SU-DHL-6 (cell line): ENCODE measurements around the gene CASD1.

Experiments used
- H2AFZ ChIP-seq: fragments of 200-600 bp; sonication (generic); 2 replicates; pipeline ENCODE4 v1.6.1; 2014; ENCODE audit warnings: low read depth, mild to moderate bottlenecking, moderate library complexity, mixed read lengths, antibody characterized with exemption, low read length; ENCODE audit not compliant: severe bottlenecking
- H3F3A ChIP-seq: fragments of 200-600 bp; shearing (Covaris generic); 2 replicates; pipeline ENCODE4 v1.6.0; 2016; ENCODE audit warnings: antibody characterized with exemption, mild to moderate bottlenecking; ENCODE audit not compliant: insufficient read depth
- H3K27ac ChIP-seq: fragments of 200-600 bp; sonication (generic); 2 replicates; pipeline ENCODE4 v1.5.1; 2016; ENCODE audit warnings: low read depth, mild to moderate bottlenecking, low read length, moderate library complexity, mixed read lengths
- H3K27me3 ChIP-seq: fragments of 200-600 bp; sonication (generic), shearing (Covaris generic); 2 replicates; pipeline ENCODE4 v1.6.0; 2014; ENCODE audit warnings: mild to moderate bottlenecking, low read length
- H3K36me3 ChIP-seq: fragments of 200-600 bp; sonication (generic); 2 replicates; pipeline ENCODE4 v1.6.1; 2014; ENCODE audit warnings: mild to moderate bottlenecking, low read length, mixed read lengths
- H3K4me2 ChIP-seq: fragments of 300-600, 200-600 bp; shearing (Covaris generic), sonication (generic); 2 replicates; pipeline ENCODE4 v1.6.0; 2014; ENCODE audit warnings: low read length, low read depth, mild to moderate bottlenecking; ENCODE audit not compliant: poor library complexity, severe bottlenecking
- H3K4me3 ChIP-seq: fragments of 200-600 bp; sonication (generic); 2 replicates; pipeline ENCODE4 v1.5.1; 2014; ENCODE audit warnings: antibody characterized with exemption, low read length, mild to moderate bottlenecking, mixed read lengths; ENCODE audit not compliant: insufficient read depth, poor library complexity, severe bottlenecking
- H3K79me2 ChIP-seq: fragments of 200-600 bp; sonication (generic); 2 replicates; pipeline ENCODE4 v1.6.1; 2014; ENCODE audit warnings: mild to moderate bottlenecking, low read length, moderate library complexity; ENCODE audit not compliant: insufficient read depth
- H3K9ac ChIP-seq: fragments of 200-600 bp; sonication (generic); 2 replicates; pipeline ENCODE4 v1.7.0; 2014; ENCODE audit warnings: mild to moderate bottlenecking, low read length
- H3K9me2 ChIP-seq: fragments of 200-600 bp; sonication (generic); replicated peaks from 2 replicates; pipeline ENCODE4 v1.6.1; 2014; ENCODE audit warnings: low read length; ENCODE audit not compliant: insufficient read depth
- H3K9me3 ChIP-seq: fragments of 200-600 bp; sonication (generic); 2 replicates; pipeline ENCODE4 v1.6.1; 2014; ENCODE audit warnings: low read length, mixed read lengths; ENCODE audit not compliant: insufficient read depth
- H4K20me1 ChIP-seq: fragments of 200-600 bp; sonication (generic); 2 replicates; pipeline ENCODE4 v1.6.1; 2014; ENCODE audit warnings: low read depth, mild to moderate bottlenecking, antibody characterized with exemption, low read length, moderate library complexity, mixed read lengths
- EZH2phosphoT487 ChIP-seq: fragments of 200-600 bp; sonication (generic), shearing (Covaris generic); conservative IDR thresholded peaks from 2 replicates; pipeline ENCODE4 v1.6.1; 2018; ENCODE audit warnings: mild to moderate bottlenecking, antibody characterized with exemption, low read length, moderate library complexity, mixed read lengths
- TF ChIP-seq, protein P1 (sequence below): fragments of 200-600 bp; sonication (generic); IDR thresholded peaks from one replicate; pipeline ENCODE4 v1.5.1; 2017; ENCODE audit warnings: antibody characterized with exemption, mild to moderate bottlenecking, low read length, moderate library complexity; ENCODE audit not compliant: insufficient read depth, poor library complexity, severe bottlenecking

Gene CASD1

DNA sequence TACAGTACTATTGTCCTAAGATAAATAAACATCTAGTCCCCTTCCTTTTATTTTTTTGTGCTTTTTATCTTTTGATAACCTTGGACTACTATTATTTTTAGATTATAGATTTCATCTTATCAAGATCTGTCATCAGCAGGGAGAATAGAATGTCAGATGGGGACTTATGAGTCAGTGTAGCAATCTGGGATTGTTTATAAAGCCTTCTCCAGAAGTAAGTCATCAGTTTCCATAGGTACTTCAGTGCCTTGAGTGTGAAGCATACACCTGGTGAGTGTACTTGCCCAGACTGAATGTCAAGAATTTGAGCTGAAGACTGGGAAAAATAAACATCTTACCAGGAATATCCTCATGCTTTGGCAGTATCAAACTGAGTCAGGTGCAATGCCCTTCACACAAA, 2.1 kb downstream of the CASD1 start:
- Histone ChIP-seq H3K27ac (no peak overlapping the region), H3K36me3 (peaks cover 3% of the 10 kb centered on the region; the same call in 1 of the 2 replicates), H3K9ac (no peak overlapping the region), H3K9me2 (no peaks in the 10 kb centered on the region), H3F3A (peaks cover 19% of the 10 kb centered on the region), H4K20me1 (peaks cover 13% of the 10 kb centered on the region; the same call in 1 of the 2 replicates), H3K27me3 (0 out of 2 replicates have a peak, but pooled peaks cover 3% of the 10 kb centered on the region), H3K79me2 (peaks cover 14% of the 10 kb centered on the region; the same call in 1 of the 2 replicates), H3K4me2 (peak overlapping the region; percentile 75), H3K4me3 (no peak overlapping the region), H3K9me3 (no peaks in the 10 kb centered on the region), H2AFZ (no peak overlapping the region)
- TF ChIP-seq EZH2phosphoT487 = no peak
- TF ChIP-seq, protein P1, sequence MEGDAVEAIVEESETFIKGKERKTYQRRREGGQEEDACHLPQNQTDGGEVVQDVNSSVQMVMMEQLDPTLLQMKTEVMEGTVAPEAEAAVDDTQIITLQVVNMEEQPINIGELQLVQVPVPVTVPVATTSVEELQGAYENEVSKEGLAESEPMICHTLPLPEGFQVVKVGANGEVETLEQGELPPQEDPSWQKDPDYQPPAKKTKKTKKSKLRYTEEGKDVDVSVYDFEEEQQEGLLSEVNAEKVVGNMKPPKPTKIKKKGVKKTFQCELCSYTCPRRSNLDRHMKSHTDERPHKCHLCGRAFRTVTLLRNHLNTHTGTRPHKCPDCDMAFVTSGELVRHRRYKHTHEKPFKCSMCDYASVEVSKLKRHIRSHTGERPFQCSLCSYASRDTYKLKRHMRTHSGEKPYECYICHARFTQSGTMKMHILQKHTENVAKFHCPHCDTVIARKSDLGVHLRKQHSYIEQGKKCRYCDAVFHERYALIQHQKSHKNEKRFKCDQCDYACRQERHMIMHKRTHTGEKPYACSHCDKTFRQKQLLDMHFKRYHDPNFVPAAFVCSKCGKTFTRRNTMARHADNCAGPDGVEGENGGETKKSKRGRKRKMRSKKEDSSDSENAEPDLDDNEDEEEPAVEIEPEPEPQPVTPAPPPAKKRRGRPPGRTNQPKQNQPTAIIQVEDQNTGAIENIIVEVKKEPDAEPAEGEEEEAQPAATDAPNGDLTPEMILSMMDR = no peak

DNA sequence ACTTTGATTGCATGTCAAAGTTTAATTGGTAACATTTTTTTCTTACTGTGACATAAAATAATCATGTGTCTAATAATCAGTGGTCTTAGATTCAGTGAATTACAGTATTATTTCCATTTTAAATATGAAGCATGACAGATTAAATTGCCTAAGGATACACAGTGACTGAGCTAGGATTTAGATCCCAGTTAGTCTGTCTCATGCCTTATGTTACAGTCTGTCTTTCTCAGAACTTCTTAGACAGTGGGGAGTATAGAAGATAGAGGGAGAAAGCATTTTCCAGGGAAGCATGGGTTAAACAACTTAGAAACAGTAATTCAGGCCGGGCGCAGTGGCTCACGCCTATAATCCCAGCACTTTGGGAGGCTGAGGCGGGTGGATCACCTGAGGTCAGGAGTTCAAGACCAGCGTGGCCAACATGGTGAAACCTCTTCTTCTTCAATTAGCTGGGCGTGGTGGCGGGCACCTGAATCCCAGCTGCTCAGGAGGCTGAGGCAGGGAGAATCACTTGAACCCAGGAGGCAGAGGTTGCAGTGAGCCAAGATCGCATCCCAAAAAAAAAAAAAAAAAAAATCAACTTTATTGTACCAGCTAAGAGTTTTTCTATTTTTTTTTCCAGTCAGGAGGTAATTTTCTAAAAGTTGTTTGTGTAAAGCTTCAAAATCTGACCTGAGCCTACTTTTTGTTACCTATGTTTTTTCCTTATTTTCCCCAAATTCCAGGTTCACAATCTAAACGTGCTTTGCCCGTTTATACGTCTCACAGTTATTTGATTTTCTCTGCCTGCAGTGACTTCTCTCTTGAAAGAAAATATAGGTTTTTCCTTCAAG, 3.3 kb downstream of the CASD1 start:
- no peak overlapping the region for H3K9ac ChIP-seq
- H3K27me3 ChIP-seq = 0 out of 2 replicates have a peak, but pooled peaks cover 3% of the 10 kb centered on the region
- peaks cover 19% of the 10 kb centered on the region for H3F3A ChIP-seq
- no peak overlapping the region for H3K4me3 ChIP-seq
- H3K4me2 ChIP-seq = peak overlapping the region; percentile 75
- no peaks in the 10 kb centered on the region for H3K9me3 ChIP-seq
- peaks cover 13% of the 10 kb centered on the region; the same call in 1 of the 2 replicates for H4K20me1 ChIP-seq
- no peak for TF ChIP-seq EZH2phosphoT487
- TF ChIP-seq, protein P1 = no peak
- no peaks in the 10 kb centered on the region for H3K9me2 ChIP-seq
- peaks cover 14% of the 10 kb centered on the region; the same call in 1 of the 2 replicates for H3K79me2 ChIP-seq
- H2AFZ ChIP-seq = no peak overlapping the region
- no peak overlapping the region for H3K27ac ChIP-seq
- peaks cover 4% of the 10 kb centered on the region for H3K36me3 ChIP-seq

DNA sequence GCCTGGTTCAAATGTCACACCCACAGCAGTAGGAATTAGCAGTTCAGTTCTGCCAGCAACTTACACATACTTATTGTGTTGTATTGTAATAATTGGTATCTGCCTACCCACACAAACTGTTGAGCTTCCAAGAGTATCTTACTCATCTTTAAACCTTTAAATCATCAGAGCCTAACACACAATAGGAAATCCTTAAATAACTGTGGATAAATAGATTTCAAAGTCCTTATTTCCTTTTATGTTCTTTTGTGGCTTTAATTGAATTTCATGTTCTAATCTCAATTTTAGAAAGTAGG, 3.9 kb downstream of the CASD1 start:
- peaks cover 14% of the 10 kb centered on the region; the same call in 1 of the 2 replicates for H3K79me2 ChIP-seq
- H4K20me1 ChIP-seq = peaks cover 13% of the 10 kb centered on the region; the same call in 1 of the 2 replicates
- no peak overlapping the region for H3K9ac ChIP-seq
- no peak overlapping the region for H3K4me2 ChIP-seq
- no peak overlapping the region for H3K4me3 ChIP-seq
- no peak overlapping the region for H3K27ac ChIP-seq
- TF ChIP-seq EZH2phosphoT487 = no peak
- TF ChIP-seq, protein P1 = no peak
- H3F3A ChIP-seq = peaks cover 19% of the 10 kb centered on the region
- H2AFZ ChIP-seq = no peak overlapping the region
- peaks cover 9% of the 10 kb centered on the region for H3K36me3 ChIP-seq
- 0 out of 2 replicates have a peak, but pooled peaks cover 3% of the 10 kb centered on the region for H3K27me3 ChIP-seq
- no peaks in the 10 kb centered on the region for H3K9me2 ChIP-seq
- no peaks in the 10 kb centered on the region for H3K9me3 ChIP-seq
